GM19468 (cell line): ENCODE results near the gene ST6GALNAC2.

Experiments used
- ATAC-seq: cut with Tn5 transposase; IDR thresholded peaks from one replicate; pipeline ENCODE4 v1.9.1; 2021; ENCODE audit warnings: mild to moderate bottlenecking, moderate library complexity, moderate number of reproducible peaks; ENCODE audit not compliant: unreplicated experiment; ENCODE audit errors: extremely low read depth

The ST6GALNAC2 gene

GRCh38 chr17:76601065-76601464, 15.4 kb upstream of the ST6GALNAC2 start:
- ATAC-seq, result no peak

DNA sequence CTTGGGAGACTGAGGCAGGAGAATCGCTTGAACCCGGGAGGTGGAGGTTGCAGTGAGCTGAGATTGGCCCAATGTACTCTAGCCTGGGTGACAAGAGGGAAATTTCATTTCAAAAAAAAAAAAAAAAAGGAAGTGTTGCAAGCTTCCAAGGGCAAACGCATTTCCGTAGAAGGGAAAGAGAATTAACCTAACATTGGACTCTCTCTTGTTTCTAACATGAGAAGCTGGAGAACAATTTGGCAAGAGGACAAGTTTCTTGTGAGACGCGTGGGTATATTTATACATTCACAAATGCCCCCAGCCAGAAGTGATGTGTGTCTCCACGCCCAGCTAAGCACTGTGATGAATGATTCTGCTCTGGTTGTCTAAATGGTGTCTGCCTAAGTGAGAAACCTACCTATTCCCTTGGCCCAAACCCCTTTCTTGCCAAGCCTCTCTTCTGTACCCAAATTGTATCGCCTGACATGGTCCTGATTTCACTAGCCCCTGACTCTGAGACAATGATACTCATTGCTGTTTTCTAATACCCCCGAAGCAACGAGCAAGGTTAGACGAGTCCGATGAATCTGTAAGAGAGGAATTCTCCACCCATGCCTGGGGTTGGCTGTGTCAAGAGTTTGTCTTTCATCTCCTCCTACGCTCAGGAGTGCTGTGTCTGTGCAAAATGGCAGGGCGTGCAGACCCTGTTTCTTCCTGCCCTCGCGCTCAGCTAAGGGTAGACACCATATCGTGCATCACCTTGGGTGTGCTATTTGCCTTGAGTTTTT, 14.2 kb upstream of the ST6GALNAC2 start:
- ATAC-seq, result no peak

DNA sequence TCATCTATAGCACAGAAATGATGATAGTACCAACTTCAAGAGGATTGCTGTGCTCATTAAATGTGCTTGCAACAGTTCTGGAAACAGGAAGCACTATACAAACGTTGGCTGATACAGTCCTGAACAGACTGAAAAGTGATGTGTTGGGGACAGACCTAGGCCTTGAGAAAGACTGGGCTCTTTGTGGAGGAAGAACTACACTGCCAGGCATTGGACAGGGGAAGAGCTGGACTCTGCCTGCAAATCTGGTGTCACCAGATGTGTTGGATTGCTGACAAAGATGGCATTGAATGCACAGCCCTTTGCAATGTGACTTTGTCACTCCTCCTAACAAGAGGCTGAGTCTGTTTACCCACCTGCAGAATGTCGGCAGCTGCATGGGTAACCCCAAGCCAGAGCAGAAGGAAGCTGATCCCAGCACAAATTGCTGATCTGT, 12.4 kb upstream of the ST6GALNAC2 start:
- ATAC-seq, result no peak

DNA sequence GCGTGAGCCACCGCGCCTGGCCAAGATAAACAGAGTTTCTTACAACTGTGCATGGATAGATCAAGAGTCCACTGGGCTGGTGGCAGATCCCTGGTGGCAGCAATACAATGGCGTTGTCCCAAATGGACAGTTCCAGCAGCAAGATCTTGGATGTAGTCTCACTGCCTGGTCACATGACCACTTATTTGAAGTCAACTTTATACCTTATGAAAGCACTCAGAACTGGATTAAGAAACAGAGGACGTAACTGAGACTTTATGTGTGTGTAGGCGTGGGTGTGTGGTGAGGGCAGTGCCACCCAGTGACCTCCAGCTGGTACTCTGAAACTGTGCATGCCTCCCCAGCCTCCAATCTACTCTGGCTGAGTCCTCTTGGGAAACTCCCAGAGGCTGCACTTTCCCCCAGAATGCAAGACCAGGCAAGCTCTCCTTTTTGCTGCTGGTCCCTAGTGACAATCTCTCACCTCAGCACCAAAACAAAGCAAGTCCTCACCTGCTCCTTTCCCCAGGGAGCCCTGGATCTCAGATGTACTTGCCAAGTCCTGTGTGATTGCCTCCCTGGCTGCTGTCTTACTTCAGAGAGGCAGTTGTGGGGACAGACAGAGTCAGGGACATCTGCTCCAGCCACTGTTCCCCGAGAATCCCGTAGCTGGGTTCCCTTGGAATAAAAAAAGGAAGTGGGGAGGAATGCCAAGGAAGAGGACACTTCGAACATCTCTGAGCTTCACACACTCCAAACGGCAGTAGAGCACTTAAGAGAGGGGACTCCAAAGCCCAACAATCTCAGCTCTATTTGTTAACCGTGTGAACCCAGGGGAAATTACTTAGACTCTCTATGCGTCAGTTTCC, 11.7 kb upstream of the ST6GALNAC2 start:
- ATAC-seq, result no peak

GRCh38 chr17:76594690-76595089, 9.0 kb upstream of the ST6GALNAC2 start:
- ATAC-seq, result no peak

GRCh38 chr17:76593959-76594358, 8.3 kb upstream of the ST6GALNAC2 start:
- ATAC-seq, result no peak

- no peak for ATAC-seq
These were observed 7.7 kb upstream of the ST6GALNAC2 start for GRCh38 chr17:76593384-76593826.

DNA sequence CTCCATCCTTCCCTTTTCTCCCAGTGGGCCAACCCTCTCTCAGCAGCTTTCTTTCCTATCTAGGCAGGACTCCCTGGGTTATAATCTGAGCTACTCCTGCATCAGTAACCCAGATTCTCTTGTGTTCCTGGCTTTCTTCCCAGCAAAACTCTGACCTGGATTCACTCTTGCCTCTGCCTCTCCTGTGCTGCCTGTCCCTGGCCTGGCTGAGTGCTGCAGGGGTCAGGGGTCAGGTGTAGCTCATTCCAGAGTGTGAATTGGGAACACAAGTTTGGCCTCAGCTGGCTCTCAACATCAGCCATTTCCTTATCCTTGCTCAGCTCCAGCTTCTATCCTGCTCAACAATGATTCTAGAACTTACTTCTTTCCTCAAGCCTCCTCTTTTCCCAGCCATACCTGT, 2.5 kb upstream of the ST6GALNAC2 start:
- ATAC-seq, result no peak

DNA sequence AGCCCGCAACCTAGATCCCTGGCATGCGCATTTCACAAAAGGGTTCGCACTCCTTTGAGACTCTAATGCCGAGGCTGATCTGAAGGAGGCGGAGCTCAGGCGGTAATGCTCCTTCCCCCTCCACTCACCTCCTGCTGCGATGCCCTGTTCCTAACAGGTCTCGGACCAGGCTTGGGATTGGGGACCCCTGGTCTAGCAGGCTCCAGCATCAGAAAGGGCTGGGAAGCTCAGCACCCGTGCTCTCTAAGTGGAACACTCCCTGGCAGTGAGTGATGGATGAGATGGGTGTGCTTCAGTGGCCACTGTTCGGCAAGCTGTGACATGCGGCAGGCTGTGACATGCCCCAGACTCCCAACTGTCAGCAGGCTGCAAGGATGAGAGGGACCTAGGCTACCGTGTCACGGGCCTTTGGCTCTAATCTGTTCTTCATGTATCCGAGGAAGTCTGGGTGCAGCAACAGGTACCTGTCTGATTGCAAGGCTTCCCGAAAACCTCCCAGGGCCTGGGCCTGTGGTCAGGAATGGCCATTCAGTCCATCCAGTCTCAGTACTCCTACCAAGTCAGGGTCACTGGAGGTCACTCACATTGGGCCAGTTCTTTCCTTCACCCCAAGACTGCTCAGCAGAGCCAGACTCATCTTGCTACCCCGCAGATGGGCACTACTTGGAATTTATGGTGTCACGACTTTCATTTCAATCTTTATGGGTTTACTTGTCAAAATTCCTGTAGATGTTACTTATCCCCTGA, 1.3 kb upstream of the ST6GALNAC2 start:
- ATAC-seq, result no peak

GRCh38 chr17:76585033-76585648, 519 bp downstream of the ST6GALNAC2 start:
- ATAC-seq, result no peak

DNA sequence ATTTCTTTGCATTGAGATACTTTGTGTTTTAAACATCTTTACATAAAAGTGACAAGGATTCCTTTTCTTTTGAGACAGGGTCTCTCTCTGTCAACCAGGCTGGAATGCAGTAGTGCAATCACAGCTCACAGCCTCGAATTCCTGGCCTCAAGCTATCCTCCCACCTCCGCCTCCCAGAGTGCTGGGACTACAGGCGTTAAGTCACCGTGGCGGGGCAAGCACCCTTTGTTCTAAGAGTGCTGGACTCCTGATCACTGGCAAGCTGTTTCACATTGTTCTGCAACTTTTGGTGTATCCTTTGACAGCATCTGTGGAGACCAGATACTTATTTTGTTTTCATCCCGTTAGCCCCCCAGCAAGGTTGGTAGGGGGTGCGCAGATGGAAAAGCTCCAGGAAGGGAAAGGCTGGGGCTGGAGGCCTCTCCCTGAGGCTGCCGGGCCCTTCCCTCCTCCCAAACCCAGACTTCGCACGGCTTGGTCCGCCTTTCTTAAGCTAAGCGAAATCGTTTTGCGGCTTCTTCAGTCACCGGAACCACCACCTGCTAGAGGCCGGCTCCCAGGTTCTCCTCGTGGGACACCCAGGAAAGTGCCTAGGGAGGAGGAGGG, 1.1 kb downstream of the ST6GALNAC2 start:
- no peak for ATAC-seq

DNA sequence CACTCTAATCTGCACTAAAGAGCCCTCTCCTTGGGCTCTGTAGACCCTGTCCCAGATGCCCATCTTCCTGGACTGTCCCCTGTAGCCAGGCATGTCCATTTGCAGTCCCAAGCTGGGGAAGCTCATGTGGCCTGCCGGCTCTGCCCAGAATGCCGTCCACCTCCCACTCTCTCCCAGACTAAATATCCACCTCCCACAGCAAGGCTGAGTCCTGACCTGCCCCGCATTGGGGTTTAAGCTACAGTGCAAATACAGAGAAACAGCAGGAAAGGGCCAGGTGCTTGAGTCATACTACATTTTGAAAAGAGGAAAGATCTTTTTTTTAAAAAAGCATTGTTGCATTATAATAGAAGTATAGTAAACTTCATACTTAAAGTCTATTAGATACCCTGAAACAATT, 3.0 kb downstream of the ST6GALNAC2 start:
- no peak for ATAC-seq

DNA sequence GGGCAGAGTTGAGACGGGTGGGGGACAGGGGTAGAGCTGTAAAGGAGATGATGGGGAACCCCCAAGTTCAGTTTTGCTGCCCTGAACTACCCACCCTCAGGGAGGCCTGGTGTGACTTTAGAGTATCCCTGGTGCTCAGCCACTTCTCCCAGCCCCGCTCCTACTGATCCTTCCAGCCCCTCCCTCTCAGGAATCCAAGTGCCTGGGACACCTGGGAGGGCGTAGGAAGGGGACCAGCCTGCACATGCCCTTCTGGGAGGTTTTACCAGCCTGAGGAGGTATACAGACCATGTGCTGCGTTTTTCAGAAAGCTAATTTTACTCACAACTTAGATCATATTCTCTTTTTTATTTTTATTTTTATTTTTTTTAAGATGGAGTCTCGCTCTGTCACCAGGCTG, 4.1 kb downstream of the ST6GALNAC2 start:
- no peak for ATAC-seq

DNA sequence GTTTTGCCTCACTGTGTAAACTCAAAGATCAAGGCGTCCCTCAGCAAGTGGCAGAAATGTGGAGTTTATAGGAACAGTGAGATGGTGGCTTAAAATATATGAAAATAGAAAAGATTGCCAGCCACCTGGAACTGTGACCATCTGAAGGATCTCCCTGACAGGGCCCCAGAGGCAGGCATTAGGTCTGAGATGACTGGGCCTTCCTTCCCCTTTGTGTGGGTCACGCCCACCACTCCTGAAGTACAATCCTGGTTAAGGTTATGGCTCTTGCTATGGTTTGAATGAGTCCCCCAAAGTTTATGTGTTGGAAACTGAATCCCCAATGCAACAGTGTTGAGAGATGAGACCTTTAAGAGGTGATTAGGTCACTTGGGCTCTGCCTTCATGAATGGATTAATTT, 6.4 kb downstream of the ST6GALNAC2 start:
- no peak for ATAC-seq

DNA sequence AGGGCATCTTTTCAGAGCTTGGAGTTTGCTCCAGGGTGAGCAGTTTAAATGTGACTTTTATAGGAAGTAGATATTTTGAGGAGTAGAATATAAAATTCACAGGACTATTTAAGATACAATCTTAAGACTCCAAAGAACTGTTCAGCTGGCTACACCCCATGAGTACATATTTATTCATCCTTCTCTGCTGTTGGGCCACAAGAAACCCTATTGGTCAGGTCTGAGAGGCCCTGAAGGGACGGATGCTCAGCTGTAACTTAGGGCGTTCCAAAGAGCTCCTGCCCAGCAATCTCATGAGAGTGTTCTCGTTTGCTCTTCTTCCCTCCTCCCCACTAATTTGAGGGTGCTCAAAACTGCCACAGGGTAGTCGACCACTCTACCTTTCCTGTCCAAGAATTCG, 7.3 kb downstream of the ST6GALNAC2 start:
- ATAC-seq, result no peak

DNA sequence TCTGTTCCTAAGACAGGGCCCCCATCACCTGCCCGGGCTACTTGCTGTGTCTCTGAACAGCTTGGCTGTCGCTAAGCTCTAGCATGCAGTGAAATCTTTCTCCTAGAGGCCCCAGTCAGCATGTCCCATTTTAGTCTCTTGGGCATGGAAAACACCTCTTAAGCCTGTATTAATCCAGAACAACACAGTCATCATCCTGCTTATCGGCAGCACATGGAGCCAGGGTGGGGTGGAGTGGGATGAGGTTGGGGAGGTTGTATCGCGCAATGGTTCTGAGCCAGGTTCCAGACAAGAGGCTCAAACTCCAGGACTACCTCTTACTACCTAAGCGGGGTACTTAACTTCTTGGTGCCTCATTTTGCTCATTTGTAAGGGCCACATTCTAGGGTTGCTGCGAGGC, 7.8 kb downstream of the ST6GALNAC2 start:
- no peak for ATAC-seq

DNA sequence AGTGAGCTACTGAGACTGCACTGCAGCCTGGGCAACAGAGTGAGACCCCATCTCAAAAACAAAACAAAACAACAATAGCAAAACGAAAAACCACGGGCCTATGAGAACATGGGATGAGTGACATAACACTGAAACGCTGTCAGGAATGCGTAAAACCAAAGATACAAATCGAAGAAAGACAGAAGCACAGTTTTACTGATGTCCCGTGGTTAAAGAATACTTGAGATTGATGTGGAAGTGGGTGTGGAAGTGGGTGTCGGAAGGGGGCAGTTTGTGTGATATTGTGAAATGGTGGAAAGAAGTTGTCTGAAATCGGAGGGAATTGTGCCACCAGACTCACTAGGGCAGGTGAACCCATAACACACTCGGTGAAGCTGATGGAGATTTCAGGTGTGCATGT, 9.5 kb downstream of the ST6GALNAC2 start:
- ATAC-seq, result no peak

DNA sequence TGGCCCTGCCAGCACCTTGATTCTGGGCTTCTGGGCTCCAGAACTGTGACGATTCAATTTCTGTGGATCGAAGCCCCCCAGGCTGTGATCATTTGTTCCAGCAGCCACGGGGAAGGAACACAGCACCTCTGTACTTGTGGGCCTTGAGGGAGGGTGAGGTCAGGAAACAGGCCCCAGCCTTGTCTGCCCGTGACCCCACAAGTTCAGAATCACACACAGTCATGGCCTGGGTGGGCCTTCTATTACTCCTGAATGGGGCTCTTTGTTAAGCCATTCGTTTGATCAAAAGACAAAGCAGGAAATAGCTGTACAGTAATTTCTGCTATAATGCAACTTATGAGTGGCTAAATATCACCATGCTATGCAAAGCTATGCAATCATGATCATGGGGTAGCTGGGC, 10.1 kb downstream of the ST6GALNAC2 start:
- no peak for ATAC-seq

GRCh38 chr17:76574166-76574565, 11.5 kb downstream of the ST6GALNAC2 start:
- no peak for ATAC-seq

- ATAC-seq, result no peak
These were observed 12.6 kb downstream of the ST6GALNAC2 start for GRCh38 chr17:76573096-76573495.
